SW480 (cell line): ENCODE results near the gene BABAM2.

Experiments
- DNase-seq: peaks from one replicate; pipeline ENCODE4 v3.0.0-alpha.2; 2016; ENCODE audit warnings: low spot score

The BABAM2 gene

GRCh38 chr2:28282248-28282647, 391.7 kb downstream of the BABAM2 start:
- no peak for DNase-seq

GRCh38 chr2:28282861-28283646, 392.5 kb downstream of the BABAM2 start:
- no peak for DNase-seq

GRCh38 chr2:28283861-28284260, 393.3 kb downstream of the BABAM2 start:
- no peak for DNase-seq

DNA sequence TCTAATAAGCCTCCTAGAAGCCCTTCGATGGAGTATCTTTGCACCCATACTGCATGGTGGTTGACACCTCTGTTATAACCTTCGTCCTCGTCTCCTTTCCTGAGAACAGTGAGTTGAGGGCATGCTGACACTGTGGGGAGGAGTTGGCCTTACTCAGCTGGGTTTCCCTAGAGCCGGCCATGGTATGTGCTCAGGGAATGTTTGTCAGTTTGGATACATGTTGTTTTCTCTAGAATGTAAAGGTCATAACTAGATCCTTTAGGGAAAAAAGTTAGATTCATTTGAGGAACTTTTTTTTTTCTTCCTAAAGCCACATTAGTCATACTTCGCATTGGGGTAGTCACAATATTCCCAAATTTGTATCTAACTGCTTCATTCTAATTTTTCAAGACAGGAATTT, 396.1 kb downstream of the BABAM2 start:
- DNase-seq, result no peak

GRCh38 chr2:28287256-28287915, 396.9 kb downstream of the BABAM2 start:
- no peak for DNase-seq

DNA sequence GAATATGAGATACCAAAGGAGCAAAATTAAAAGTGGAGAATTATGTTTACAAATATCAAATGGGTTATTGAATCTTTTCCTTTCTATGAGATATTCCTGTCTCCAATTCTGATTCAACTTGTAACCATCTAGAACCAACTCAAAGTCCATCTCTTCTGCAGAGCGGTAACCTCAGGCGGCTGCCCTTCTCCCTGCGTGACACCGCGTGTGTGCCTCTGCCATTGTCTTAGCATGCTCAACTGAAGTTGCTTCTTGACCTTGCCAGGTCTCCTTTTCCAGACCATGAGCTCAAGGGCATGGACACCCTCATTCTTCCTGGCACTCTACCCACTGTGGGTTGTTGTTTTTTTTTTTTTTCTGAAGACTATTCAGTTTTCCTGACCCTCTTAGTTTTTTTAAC, 398.1 kb downstream of the BABAM2 start:
- no peak for DNase-seq

DNA sequence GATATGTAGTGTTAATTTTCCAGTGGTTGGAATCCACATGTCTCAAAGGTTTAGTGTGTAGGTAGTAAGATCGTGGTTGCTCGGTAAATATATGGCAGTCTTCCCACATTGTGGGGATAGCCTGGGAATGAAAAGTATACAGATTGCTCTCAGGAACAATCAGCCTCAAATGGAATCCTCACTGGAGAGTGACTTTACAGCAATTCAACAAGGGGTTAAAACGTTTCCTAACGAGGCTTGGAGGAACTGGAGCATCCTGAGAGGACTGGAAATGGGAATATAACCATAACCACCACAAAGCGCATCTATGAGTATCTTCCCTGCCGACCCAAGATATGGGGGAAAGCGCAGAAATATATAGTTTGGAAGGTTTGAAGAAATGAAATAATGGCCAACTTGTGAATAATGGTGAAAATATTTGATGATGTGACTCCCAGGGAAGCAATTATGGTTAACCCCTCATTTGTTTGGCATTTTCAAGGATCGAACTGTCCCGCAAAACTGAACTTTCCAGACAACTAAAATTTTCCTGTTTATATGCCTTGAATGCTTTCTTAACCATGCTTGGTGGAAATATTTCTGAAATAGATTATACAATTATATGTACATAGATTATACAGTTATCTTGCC, 401.4 kb downstream of the BABAM2 start:
- no peak for DNase-seq

DNA sequence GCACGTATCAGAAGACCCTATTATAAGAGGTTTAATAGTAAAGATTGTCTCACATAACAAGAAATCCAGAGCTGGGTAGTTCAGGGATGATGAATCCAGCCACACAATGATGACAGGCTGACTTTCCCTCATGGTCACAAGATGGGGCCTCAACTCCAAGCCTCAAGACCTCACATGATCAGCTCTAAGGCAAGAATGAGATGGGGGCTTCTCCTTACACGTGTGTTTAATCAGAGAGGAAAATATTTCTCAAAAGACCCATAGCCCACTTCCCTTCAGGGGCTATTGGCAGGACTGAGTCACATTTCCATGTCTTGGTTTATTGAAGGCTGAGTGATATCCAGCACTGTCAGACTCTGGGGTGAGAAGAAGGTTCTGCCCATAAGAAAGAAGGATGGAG, 402.0 kb downstream of the BABAM2 start:
- DNase-seq, result no peak

GRCh38 chr2:28293416-28293815, 402.9 kb downstream of the BABAM2 start:
- DNase-seq, result no peak

- DNase-seq, result no peak
Observed at GRCh38 chr2:28294451-28294850, 403.9 kb downstream of the BABAM2 start.

GRCh38 chr2:28296243-28296642, 405.7 kb downstream of the BABAM2 start:
- DNase-seq, result no peak

- DNase-seq, result no peak
Observed at GRCh38 chr2:28296904-28297303, 406.4 kb downstream of the BABAM2 start.

- no peak for DNase-seq
Observed at GRCh38 chr2:28297531-28297930, 407.0 kb downstream of the BABAM2 start.

GRCh38 chr2:28298406-28298805, 407.9 kb downstream of the BABAM2 start:
- DNase-seq, result no peak

- no peak for DNase-seq
Observed at GRCh38 chr2:28300485-28301341, 410.2 kb downstream of the BABAM2 start.

GRCh38 chr2:28305202-28305601, 414.7 kb downstream of the BABAM2 start:
- DNase-seq, result no peak

GRCh38 chr2:28310107-28310506, 419.6 kb downstream of the BABAM2 start:
- no peak for DNase-seq

GRCh38 chr2:28311660-28312249, 421.2 kb downstream of the BABAM2 start:
- DNase-seq, result no peak

GRCh38 chr2:28312307-28313219, 422.0 kb downstream of the BABAM2 start:
- DNase-seq, result no peak

DNA sequence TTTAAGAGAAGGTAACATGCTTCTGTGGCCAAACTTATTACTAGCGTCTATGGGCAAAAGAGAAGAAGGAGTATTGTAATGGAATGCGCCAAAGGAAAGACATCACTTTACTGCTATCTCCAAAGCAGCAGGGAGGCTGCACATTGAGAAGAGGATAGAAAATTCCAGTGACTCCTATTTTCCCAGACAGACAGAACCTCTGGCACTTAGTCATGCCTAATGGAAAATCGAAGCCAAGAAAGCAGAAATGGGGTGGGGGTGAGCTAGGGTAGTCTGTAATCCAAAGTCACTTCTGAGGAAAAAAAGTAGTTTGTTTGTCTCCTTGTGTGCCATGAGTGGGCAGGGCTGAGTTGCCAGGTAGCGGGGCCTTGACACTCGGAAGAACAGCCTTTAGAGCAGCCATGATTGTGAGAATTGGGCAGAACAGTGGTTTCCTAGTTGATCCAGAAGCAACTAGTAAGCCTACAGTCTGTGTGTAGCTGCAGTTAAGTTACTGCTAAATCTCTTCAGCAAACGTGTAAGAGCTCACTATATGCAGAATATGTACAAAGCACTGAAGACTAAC, 422.8 kb downstream of the BABAM2 start:
- no peak for DNase-seq
